T-helper 1 cell treated with Interleukin-12 subunit alpha and Interleukin-12 subunit beta and Interleukin-4 antibody, amounts not matched to agents 30 μg/mL and 1 μg/mL, for 36 hours (primary cell): ENCODE data around the gene SPATA6.
"Not testable (repeated sequence)": the region's sequence is repeated elsewhere in the genome, so short reads cannot be mapped to it uniquely, and the experiment has no call there.

Experiments
- H3K27ac Mint-ChIP-seq: one replicate; pipeline ENCODE4 v1.8.0; 2021; ENCODE audit warnings: mild to moderate bottlenecking, mixed read lengths
- H3K27me3 Mint-ChIP-seq: one replicate; pipeline ENCODE4 v1.8.0; 2021; ENCODE audit warnings: low read depth, mixed read lengths
- H3K36me3 Mint-ChIP-seq: one replicate; pipeline ENCODE4 v1.8.0; 2021; ENCODE audit warnings: low read depth, mixed read lengths
- H3K4me1 Mint-ChIP-seq: one replicate; pipeline ENCODE4 v1.8.0; 2021; ENCODE audit warnings: low read depth, mixed read lengths
- H3K4me3 Mint-ChIP-seq: one replicate; pipeline ENCODE4 v1.8.0; 2021; ENCODE audit warnings: mild to moderate bottlenecking, moderate library complexity, mixed read lengths
- H3K9me3 Mint-ChIP-seq: one replicate; pipeline ENCODE4 v1.8.0; 2021; ENCODE audit warnings: mixed read lengths

The SPATA6 gene

GRCh38 chr1:48277437-48277836, 194.6 kb downstream of the SPATA6 start:
- H3K9me3 Mint-ChIP-seq, H3K4me3 Mint-ChIP-seq, H3K27me3 Mint-ChIP-seq, H3K4me1 Mint-ChIP-seq, H3K27ac Mint-ChIP-seq, H3K36me3 Mint-ChIP-seq: not testable (repeated sequence)

DNA sequence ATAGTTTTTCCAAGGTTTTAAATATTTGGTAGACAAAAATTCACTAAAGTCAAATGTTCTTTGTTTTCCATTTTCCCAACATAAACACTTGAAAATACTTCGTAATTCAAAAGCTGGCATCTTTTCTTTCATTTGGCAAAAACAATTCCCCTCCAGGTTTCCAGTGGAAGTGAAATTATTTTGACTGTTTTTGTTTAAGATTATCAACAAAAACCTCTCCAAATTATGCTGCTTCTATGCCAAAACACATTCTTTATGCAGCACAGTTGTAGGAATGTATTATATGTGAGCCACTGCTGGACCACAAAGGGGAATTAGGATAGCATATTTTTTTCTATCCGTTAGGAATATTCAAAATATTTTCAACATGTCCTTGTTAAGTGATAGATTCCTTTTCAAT, 205.4 kb downstream of the SPATA6 start:
- no peaks in the 10 kb centered on the region for H3K4me1 Mint-ChIP-seq
- H3K27me3 Mint-ChIP-seq = peaks cover 3% of the 10 kb centered on the region
- no peaks in the 10 kb centered on the region for H3K36me3 Mint-ChIP-seq
- H3K9me3 Mint-ChIP-seq = no peaks in the 10 kb centered on the region
- H3K27ac Mint-ChIP-seq = no peak overlapping the region
- H3K4me3 Mint-ChIP-seq = no peak overlapping the region

DNA sequence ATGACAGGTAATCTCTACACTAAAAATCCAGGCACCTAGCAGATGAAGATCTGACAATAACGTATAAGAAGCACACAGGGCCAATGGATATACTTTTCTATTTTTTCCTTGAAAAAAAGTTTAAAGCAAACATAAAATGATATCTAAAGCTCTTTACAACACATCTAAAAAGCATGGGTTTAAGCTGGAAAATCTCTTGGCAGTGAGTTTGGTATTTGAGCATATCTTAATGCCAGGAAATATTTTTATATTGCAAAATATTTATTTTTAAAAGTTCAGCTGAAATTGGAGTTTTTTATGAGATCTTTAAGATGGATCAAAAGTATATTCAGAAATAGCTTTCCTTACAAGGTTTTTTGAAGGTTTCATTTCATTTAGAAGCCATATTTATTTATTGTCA, 209.0 kb downstream of the SPATA6 start:
- no peaks in the 10 kb centered on the region for H3K36me3 Mint-ChIP-seq
- H3K27me3 Mint-ChIP-seq = peaks cover 4% of the 10 kb centered on the region
- H3K27ac Mint-ChIP-seq = no peak overlapping the region
- no peaks in the 10 kb centered on the region for H3K4me1 Mint-ChIP-seq
- H3K9me3 Mint-ChIP-seq = no peaks in the 10 kb centered on the region
- H3K4me3 Mint-ChIP-seq = no peak overlapping the region

DNA sequence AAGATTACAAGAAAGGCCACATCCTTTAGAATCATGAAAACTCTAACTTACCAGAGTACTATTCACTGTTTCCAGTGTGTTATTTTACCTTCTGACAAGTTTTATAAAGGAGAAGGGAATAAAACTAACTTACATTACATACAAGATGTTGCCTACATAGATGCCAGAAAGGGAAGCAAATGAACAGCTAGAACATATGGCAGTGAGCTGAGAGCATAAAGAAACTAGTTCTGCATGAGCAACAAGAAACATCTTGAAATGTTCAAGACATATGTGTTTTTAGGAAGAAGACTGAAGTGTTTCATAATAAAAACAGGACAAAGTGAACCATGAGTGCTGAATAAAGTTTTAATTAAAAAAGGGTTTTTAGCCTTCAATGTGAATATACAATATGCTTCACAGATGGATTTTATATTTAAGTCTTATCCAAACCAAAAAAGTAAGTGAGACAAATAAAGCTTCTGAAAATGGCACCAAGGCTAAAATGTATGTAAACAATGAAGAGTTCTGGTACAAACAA, 210.1 kb downstream of the SPATA6 start:
- H3K4me3 Mint-ChIP-seq = no peak overlapping the region
- H3K27ac Mint-ChIP-seq = no peak overlapping the region
- H3K36me3 Mint-ChIP-seq = no peaks in the 10 kb centered on the region
- H3K27me3 Mint-ChIP-seq = peaks cover 4% of the 10 kb centered on the region
- H3K4me1 Mint-ChIP-seq = no peaks in the 10 kb centered on the region
- no peaks in the 10 kb centered on the region for H3K9me3 Mint-ChIP-seq

DNA sequence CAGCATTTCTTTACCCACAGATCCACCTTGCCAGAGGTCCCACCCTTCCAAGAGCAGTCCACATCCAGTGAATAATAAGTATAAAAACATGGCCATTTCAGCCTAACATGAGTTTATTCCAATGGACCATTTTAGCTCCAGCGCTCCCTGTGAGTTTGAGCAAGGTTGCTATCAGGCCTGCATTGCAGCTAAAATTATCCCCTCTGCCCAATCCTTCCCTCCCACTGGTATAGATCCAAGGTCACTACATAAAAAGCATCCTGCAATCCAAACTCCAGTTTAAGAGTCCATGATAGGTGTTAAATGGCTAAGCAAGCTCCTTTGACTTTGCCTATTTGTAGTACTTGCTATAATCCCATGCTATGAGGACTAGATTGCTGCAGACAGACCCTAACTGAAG, 213.9 kb downstream of the SPATA6 start:
- Mint-ChIP-seq H3K27ac (no peak overlapping the region), H3K36me3 (no peaks in the 10 kb centered on the region), H3K4me1 (no peaks in the 10 kb centered on the region), H3K4me3 (no peak overlapping the region), H3K9me3 (no peaks in the 10 kb centered on the region), H3K27me3 (peaks cover 4% of the 10 kb centered on the region)

DNA sequence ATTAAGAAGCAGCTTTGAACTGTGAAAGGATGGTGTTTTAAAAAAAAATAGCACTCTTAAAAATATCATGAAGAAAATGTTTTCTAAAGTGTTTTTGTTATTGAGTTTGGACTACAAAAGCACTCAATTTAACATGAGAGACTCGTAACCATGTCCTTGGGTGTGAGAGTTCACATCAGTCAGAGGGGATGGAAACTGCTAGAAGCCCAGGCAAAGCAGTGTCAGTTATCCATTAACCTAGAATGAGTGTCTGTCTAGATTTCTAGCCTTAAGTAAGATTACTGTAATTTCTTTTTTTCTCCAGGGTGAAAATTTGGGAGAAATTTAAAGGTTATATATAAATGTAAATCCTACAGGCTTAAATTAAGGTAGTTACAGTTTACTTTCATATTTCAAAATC, 217.8 kb downstream of the SPATA6 start:
- no peaks in the 10 kb centered on the region for H3K36me3 Mint-ChIP-seq
- H3K9me3 Mint-ChIP-seq = no peaks in the 10 kb centered on the region
- H3K4me1 Mint-ChIP-seq = no peaks in the 10 kb centered on the region
- no peak overlapping the region for H3K4me3 Mint-ChIP-seq
- H3K27me3 Mint-ChIP-seq = no peaks in the 10 kb centered on the region
- H3K27ac Mint-ChIP-seq = no peak overlapping the region

GRCh38 chr1:48251821-48252220, 220.2 kb downstream of the SPATA6 start:
- Mint-ChIP-seq H3K27ac (no peak overlapping the region), H3K27me3 (no peaks in the 10 kb centered on the region), H3K36me3 (no peaks in the 10 kb centered on the region), H3K9me3 (no peaks in the 10 kb centered on the region), H3K4me1 (no peaks in the 10 kb centered on the region), H3K4me3 (no peak overlapping the region)

DNA sequence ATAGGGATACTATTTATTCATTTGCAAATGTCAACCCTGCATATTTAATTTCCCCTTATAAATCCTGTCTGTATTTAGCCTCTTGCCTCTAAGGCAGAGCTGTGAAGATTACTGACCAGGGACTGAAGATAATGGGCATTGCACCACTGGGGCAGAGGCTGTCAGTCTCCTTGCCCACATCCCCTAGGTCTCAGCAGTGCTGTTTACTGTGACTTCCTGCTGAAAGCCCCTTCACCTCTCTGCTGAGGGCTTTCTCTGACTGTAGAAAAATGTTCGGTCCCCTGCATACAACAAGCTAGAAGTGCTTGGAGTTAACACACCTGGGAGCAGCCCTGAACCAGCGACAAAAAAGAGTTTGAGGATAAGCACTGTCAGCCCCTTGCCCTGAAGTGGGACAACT, 220.7 kb downstream of the SPATA6 start:
- no peaks in the 10 kb centered on the region for H3K27me3 Mint-ChIP-seq

DNA sequence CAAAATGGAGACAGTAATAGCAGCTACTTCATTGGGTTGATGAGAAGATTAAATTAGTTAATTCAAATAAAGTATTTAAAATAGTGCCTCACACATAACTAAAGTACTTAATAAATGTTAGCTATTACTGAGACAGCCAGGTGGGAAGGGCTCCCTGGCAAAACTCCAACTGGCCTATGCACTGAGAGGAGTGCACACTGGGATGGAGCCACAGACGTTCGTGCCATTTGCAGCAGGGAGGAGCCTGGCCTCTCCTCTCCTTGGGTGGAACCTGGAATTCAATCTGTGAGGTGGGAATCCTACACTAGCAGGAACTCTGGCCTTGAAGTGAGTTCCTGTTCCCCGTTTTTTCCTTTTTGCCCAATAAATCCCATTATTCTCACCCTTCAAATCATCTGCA, 221.4 kb downstream of the SPATA6 start:
- H3K36me3 Mint-ChIP-seq = no peaks in the 10 kb centered on the region
- no peaks in the 10 kb centered on the region for H3K9me3 Mint-ChIP-seq
- H3K27ac Mint-ChIP-seq = no peak overlapping the region
- no peaks in the 10 kb centered on the region for H3K27me3 Mint-ChIP-seq
- no peak overlapping the region for H3K4me3 Mint-ChIP-seq
- H3K4me1 Mint-ChIP-seq = no peaks in the 10 kb centered on the region

More for the DNA sequence above, 220.7 kb downstream of the SPATA6 start:
- no peak overlapping the region for H3K4me3 Mint-ChIP-seq
- no peaks in the 10 kb centered on the region for H3K4me1 Mint-ChIP-seq
- no peak overlapping the region for H3K27ac Mint-ChIP-seq
- H3K9me3 Mint-ChIP-seq = no peaks in the 10 kb centered on the region
- no peaks in the 10 kb centered on the region for H3K36me3 Mint-ChIP-seq

DNA sequence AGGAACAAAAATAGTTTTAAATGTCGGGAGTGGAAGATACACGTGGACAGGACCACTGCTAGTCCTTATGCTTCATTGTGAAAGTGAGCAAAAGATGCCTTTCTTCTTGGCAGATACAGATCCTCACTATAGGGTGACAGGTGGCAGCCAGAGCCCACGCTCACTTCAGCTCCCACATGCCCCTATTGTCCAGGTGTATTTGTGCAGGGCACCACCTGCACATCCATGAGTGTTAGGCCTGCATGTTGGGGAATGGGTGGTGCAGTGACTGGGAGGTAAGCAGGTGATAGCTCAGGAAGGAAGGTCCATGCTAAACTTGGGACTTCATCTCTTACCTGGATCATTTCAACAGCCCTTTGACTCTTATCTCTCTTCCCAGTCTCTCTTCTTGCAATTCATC, 222.1 kb downstream of the SPATA6 start:
- H3K4me1 Mint-ChIP-seq = no peaks in the 10 kb centered on the region
- no peak overlapping the region for H3K4me3 Mint-ChIP-seq
- no peaks in the 10 kb centered on the region for H3K36me3 Mint-ChIP-seq
- H3K27me3 Mint-ChIP-seq = no peaks in the 10 kb centered on the region
- H3K9me3 Mint-ChIP-seq = no peaks in the 10 kb centered on the region
- H3K27ac Mint-ChIP-seq = no peak overlapping the region

GRCh38 chr1:48248356-48248755, 223.6 kb downstream of the SPATA6 start:
- Mint-ChIP-seq H3K4me3 (no peak overlapping the region), H3K36me3 (no peaks in the 10 kb centered on the region), H3K27ac (no peak overlapping the region), H3K4me1 (no peaks in the 10 kb centered on the region), H3K27me3 (no peaks in the 10 kb centered on the region), H3K9me3 (no peaks in the 10 kb centered on the region)

DNA sequence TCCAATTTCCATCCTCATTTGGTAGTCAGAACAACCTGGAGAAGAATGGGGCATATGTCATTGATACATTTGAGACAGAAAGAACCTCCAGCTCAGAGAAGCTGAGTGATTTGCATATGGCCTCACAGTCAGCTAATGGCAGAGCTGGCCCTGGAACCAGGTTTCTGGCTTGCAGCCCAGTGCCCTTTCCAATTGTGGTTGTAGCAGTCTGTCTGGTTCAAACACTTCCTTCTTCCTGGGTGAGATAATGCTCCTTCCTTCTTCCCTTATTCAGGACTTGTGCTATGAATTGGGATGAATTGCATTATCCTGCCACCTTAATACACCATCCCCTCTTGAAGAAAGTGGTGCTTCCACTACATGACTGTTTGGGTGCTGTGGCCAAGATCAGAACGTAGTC, 225.3 kb downstream of the SPATA6 start:
- H3K27me3 Mint-ChIP-seq = no peaks in the 10 kb centered on the region
- no peaks in the 10 kb centered on the region for H3K9me3 Mint-ChIP-seq
- H3K4me1 Mint-ChIP-seq = no peaks in the 10 kb centered on the region
- H3K36me3 Mint-ChIP-seq = no peaks in the 10 kb centered on the region
- no peak overlapping the region for H3K4me3 Mint-ChIP-seq
- H3K27ac Mint-ChIP-seq = no peak overlapping the region
